GM21515 (cell line): Measurements from ENCODE around the gene VAT1.
A peak's percentile ranks its signal among the peaks of the same experiment; 100 is the strongest.
"Not testable (repeated sequence)": the region's sequence is repeated elsewhere in the genome, so short reads cannot be mapped to it uniquely, and the experiment has no call there.

Source experiments
- ATAC-seq: cut with Tn5 transposase; IDR thresholded peaks from one replicate; pipeline ENCODE4 v1.9.1; 2021; ENCODE audit not compliant: unreplicated experiment

Gene VAT1

GRCh38 chr17:43010667-43011308 is 11.4 kb downstream of the VAT1 start:
- no peak for ATAC-seq

GRCh38 chr17:43006639-43007551 is 15.3 kb downstream of the VAT1 start, which contains the start of gene IFI35:
Gene IFI35 (plus strand): TSS chr17:43006784. CDS start chr17:43006948, 164 bp downstream.
- peak; percentile 70 for ATAC-seq

GRCh38 chr17:43003542-43004172 is 18.5 kb downstream of the VAT1 start:
- ATAC-seq = no peak

- not testable (repeated sequence) for ATAC-seq
Observed at GRCh38 chr17:43000894-43001293, 21.3 kb downstream of the VAT1 start.

- no peak for ATAC-seq
Observed at GRCh38 chr17:42999003-42999525, 23.1 kb downstream of the VAT1 start.

- ATAC-seq = peak; percentile 82
Observed at GRCh38 chr17:42997984-42998938, 23.9 kb downstream of the VAT1 start, which contains the start of gene RPL27. Gene RPL27 (plus strand): TSS chr17:42998419. CDS start chr17:42998751, 332 bp downstream.

GRCh38 chr17:42997390-42997983 is 24.7 kb downstream of the VAT1 start:
- no peak for ATAC-seq

- not testable (repeated sequence) for ATAC-seq
Observed at GRCh38 chr17:42993913-42994312, 28.3 kb downstream of the VAT1 start.

GRCh38 chr17:42992872-42993271 is 29.3 kb downstream of the VAT1 start:
- no peak for ATAC-seq

GRCh38 chr17:42991471-42991870 is 30.7 kb downstream of the VAT1 start:
- ATAC-seq = no peak

GRCh38 chr17:42989726-42990652 is 32.2 kb downstream of the VAT1 start:
- ATAC-seq = no peak

- no peak for ATAC-seq
Observed at GRCh38 chr17:42989141-42989540, 33.0 kb downstream of the VAT1 start.

GRCh38 chr17:42985225-42985624 is 37.0 kb downstream of the VAT1 start:
- no peak for ATAC-seq

GRCh38 chr17:42982266-42982665 is 39.9 kb downstream of the VAT1 start:
- ATAC-seq = no peak

- ATAC-seq = peak; percentile 37
Observed at GRCh38 chr17:42980766-42981397, 41.3 kb downstream of the VAT1 start.

- ATAC-seq = peak; percentile 56
Observed at GRCh38 chr17:42980274-42980765, 41.9 kb downstream of the VAT1 start, which contains the start of gene RUNDC1. Gene RUNDC1 (plus strand): TSS chr17:42980565. CDS start chr17:42980577, 12 bp downstream.

- no peak for ATAC-seq
Observed at GRCh38 chr17:42979511-42980273, 42.5 kb downstream of the VAT1 start, which contains the start of gene PTGES3L. Gene PTGES3L (minus strand): TSS chr17:42980080. CDS start chr17:42980053, 27 bp downstream.
